Dedifferentiated amniotic fluid mesenchymal stem cell (primary cell): Measurements from ENCODE around the gene SEPTIN5.
"Not testable (repeated sequence)": the region's sequence is repeated elsewhere in the genome, so short reads cannot be mapped to it uniquely, and the experiment has no call there.

Experiments
- DNase-seq: peaks from one replicate; pipeline ENCODE4 v3.0.0-alpha.2; 2016; ENCODE audit errors: extremely low spot score

The SEPTIN5 gene

DNA sequence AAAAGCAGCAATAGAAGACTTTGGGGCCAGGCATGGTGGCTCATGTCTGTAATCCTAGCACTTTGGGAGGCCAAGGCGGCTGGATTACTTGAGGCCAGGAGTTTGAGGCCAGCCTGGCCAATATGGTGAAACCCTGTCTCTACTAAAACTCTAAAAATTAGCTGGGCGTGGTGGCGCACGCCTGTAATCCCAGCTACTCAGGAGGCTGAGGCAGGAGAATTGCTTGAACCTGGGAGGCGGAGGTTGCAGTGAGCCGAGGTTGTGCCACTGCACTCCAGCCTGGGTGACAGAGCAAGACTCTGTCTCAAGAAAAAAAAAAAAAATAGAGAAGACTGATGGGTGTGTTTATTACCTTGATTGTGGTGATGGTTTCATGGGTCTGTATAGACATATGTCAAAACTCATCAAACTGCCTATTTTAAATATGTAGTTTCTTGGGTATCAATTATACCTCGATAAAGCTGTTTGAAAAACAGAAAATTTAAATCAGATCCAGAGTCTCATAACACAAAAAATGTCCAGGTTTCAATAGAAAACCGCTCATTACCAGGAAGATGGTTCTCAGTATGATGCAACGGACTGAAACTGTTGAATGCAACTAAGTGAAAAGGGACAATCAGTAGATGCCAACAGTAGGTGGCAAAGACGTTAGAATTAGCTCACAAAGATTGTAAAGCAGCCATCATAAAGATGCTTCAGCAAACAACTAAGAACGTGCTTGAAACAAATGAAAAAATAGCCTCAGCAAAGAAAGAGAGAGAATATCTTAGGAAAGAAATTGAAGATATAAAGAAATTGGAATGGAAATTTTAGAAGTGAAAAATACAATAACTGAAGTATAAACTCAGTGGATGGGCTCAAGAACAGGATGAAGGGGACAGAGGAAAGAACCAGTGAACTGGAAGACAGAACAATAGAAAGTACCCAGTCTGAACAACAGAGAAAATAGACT, 33.1 kb upstream of the SEPTIN5 start:
- no peak for DNase-seq

DNA sequence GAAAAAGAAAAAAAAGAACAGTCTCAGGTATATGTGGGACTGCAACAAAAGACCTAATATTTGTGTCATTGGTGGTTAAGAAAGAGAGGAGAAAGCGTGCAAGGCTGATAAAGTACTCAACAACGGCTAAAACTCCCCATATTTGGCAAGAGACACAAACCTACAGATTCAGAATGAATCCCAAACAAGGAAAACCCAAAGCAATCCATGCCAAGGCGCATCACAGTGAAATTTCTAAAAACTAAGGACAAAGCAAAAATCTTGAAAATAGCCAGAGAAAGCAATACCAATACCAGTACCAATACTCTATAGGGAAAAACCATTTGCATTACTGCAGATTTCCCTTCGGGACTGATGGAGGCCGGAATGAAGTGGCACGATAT, 32.4 kb upstream of the SEPTIN5 start:
- no peak for DNase-seq

DNA sequence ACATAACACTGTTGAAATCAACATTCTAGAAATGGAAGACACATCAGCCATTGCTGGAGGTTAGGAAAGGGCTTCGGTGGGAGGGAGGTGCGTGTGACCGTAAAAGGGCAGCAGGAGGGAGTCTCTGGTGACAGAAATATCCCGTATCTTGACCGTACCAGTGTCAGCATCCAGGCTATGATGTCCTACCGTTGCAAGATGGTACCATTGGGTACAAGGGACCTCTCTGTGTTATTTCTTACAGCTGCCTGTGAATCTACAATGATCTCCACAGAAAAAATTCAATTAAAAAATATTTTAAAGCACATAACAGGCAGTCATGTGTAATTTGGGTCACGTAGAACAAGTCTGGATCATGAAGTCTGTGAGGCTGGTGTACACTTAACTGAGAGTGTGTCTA, 27.4 kb upstream of the SEPTIN5 start:
- DNase-seq, result no peak

DNA sequence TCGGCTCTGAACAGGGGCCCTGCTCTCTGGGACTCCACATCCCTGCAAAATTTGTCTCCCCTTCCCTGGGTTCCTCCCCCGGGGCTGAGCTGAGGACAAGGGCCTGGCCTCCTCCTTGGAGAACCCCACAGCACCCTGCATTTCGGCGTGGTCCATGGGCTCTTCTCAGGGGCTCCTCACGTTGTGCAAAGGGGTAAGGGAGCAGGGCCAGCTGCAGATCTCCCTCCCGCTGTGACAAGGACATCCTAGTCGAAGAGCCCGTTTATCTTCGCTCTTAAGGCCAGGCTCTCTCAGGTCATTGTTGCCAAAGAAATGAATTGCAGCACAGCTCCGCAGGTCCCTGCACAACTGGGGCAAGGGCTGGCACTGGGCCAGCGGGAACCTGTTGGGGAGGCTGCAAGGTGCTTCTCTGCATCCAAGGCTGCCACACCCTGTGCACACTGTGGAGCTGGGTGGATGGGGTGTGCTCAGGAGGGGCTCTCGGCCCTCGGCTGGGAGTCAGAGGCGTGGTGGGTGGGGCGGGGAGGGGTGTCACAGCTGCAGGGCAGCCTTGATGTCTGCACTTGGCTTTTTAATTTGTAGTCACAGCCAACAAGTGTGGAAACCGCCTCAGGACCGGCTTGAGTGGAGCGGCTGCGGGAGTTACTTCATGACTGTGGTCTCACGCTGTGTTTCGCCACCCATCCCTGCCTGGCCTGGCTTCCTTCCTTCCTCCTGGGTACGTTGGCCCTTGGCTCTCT, 26.6 kb upstream of the SEPTIN5 start:
- DNase-seq, result no peak

DNA sequence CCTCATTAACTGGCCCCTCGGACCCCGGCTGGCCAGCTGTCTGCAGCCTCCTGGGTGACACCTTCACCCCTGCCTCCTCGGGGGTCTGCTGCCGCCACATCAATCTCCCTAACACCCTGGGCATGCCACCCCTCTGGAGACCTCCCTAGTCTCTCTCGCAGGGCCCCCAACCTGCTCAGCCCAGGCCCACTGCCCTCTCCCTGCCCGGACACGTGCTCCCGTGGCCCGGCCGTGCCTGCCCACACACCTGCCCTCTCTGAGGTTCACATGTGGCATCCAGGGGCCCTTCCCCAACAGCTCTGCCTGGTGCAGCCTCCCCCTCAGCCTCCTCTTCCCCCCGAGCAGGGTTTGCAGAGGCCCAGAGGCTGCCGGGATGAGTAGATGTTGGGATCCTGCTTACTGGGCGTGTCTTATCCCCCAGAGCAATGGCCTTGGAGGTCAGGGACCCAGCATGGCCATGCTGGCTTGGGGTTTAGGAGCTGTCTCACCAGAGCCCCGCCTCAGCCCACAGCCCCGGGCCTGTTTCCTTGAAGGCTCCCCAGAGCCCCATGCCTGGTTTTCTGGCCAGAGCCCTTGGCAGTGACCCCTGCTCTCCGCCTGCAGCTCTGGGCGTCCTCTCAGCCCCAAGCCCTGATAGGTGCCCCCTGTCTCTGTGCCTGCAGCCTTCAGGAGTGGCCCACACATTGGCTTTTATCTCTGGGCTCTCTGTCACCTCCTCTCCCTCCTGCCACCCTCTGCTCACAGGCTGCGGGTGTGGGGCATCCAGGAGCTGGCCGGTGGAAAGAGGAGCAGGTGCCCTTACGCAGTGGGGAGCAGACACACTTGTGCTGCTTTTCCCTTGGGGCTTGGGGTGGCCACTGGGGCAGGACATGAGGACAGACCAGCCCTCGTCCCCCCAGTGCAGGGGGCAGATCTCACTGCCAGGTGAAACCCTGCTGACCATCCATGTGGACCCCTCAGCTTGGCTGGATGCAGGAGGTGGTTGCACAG, 25.7 kb upstream of the SEPTIN5 start:
- no peak for DNase-seq

DNA sequence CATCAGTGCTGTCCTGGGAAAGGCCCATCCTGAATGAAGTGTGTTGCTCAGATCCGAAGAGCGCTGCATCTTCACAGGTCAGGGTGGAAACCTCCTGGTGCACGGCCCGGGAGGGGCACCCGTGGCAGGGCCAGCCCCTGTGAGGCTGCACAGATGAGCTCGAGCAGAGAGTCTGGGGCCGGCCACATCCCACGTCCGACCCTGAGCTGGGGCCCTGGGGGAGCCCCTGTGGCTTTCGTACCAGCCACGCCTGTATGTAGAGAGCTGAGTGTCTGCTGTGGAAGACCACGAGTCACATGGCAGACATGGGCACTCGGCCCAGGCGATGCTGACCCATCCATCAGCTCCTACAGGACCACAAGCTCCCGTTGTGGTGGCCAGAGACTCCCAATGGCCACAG, 24.9 kb upstream of the SEPTIN5 start:
- DNase-seq, result no peak

DNA sequence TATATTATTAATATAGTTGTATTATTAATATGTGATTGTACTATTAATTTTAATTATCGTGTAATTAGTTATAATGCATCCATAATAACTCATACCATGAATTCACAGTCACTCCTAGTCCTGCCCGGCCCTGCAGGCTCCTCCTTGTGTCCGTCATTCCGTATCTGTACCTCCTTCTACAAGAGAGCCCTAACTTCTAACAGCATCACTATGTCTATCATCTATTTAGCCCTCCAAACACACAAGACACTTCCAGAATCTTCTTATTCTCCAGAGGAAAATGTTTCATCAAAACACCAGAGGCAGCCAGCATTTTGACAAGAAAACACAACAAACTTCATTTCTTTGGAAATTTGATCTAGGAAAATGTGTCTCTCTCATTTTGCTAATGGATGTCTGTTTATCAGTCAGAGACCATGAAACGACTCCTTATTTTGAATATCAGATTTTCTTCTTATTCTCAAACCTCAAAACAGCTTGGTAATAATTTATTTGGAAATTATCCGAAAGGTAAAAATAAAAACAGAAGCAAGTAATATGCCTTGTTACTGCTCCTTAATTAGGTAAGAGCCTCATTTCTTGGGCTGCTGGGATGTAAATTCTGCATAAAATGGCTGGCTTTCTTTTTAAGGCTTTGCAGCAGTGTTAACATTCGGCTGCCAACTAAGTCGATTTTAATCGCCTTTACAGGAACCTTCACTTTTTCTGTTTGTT, 23.1 kb upstream of the SEPTIN5 start:
- no peak for DNase-seq

DNA sequence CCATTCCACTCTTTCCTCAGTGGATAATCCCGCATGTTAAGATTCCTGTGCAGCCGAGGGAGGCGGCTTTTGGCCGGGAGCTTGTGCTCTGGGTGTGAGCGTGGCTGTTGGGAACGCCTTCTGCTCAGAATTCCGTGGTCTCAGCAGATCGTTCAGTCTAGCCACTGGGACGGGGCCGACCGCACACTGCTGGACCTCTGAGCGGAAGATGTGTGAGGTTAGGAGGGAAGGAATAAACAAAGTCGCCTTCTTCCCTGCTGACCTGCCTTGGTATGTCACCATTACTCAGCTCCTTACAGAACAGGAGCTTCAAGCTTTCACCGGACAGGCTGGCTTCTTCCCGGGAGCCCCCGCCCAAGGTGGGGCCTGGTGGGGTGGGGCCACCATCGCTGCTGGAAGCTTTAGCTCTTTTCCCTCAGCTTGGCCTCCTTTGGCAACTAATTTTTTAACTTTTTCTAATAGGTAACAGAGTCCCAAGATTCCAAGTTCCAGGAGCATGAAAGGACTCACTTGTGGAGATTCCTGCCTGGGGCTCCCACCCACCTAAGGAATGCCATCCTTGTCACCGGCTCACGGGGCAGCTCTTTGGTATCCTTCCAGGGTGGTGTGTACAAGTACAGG, 22.5 kb upstream of the SEPTIN5 start:
- DNase-seq, result peak; percentile 26

DNA sequence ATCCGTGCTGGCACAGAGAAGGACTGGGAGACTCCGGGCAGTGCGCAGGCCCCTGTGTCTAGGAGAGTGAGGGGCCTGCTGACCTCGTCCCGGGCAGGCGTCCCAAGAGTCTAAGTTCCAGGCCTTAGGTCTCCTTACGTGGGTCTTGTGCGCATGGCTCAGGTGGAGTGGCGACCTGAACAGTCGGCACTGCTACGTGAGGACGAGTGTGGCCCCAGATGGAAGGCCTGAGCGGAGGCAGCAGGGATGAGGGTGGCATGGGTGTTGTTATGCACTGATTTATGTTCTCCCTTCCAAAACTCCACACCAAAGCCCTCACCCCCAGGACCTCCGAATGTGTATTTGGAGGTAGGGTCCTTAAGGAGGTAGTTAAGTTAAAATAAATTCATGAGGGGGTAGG, 20.7 kb upstream of the SEPTIN5 start:
- no peak for DNase-seq

DNA sequence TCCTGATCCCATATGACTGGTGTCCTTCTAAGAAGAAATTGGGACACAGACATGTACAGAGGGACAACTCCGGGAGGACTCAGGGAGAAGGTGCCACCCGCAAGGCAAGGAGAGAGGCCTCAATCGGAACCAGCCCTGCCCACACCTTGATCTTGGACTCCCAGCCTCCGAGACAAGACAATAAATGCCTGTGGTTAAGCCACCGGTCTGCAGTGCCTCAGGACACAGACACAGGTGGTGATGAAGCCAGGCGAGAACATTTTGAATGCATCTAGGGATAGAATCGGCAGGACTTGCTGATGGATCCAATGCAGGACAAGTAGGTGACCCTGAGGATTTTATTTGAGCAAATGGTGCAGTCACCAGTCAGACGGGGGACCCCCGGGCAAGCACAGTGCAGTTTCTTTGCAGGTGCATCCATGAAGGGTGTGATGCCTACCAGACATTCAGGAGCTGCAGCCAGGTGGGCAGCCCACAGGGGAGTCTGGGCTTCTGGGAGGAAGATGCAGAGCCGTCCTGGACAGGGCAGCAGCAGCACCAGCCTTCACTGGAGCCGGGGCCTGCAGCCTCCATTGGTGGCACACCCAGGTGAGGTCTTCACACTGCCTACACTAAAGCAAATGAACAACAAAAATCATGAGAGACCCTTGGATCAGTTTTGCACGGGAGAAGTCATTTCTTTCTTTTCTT, 20.2 kb upstream of the SEPTIN5 start:
- DNase-seq, result no peak

DNA sequence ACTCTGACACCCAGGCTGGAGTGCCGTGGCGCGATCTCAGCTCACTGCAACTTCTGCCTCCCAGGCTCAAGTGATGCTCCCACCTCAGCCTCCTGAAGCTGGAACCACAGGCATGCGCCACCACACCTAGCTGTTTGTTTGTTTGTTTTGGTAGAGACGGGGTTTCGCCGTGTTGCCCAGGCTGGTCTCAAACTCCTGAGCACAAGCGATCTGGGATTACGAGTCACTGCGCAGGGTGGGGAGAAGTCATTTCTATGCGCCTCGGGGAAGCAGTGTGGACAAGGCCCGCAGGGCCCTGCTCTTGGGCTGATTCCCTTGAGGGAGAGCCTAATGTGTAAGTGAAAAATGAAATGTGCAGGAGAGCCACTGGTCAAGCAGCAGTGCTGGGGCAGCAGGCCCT, 19.6 kb upstream of the SEPTIN5 start:
- no peak for DNase-seq

DNA sequence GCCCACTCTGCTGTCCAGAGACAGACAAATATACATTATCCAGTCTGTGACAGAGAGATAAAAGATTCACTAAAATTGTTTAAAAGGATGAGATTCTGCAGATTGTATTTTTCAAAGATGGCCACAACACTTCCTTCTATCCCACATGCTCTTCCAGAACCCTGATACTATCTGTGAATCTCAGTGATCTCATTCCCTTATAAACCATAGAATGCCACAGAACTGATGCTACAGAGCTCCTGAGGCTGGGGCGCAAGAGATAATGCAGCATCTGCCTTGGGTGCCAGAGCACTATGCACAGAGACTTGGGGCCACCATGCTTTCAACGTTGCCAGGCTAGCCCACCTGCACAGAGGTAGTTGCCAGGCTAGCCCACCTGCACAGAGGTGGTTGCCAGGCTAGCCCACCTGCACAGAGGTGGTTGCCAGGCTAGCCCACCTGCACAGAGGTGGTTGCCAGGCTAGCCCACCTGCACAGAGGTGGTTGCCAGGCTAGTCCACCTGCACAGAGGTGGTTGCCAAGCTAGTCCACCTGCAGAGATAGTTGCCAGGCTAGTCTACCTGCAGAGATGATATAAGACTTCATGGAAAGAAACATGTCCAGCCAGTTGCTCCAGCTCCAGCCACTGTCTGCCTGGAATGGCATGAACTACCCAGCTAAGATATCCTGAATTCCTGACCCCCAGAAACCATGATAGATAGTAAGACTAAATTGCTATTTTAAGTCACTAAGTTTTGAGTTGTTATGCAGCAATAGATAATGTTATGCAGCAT, 17.6 kb upstream of the SEPTIN5 start:
- no peak for DNase-seq

DNA sequence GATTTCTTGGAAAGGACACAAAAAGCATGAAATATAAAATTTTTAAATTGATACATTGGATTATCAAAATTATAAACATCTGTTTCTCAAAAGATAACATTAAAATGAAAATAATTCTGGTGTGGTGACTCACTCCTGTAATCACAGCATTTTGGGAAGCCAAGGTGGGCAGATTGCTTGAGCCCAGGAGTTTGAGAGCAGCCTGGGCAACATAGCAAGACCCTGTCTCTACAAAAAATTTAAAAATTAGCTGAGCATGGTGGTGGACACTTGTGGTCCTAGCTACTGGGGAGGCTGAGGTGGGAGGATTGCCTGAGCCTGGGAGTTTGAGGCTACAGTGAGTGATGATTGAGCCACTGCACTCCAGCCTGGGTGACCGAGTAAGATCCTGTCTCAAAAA, 16.4 kb upstream of the SEPTIN5 start:
- not testable (repeated sequence) for DNase-seq

DNA sequence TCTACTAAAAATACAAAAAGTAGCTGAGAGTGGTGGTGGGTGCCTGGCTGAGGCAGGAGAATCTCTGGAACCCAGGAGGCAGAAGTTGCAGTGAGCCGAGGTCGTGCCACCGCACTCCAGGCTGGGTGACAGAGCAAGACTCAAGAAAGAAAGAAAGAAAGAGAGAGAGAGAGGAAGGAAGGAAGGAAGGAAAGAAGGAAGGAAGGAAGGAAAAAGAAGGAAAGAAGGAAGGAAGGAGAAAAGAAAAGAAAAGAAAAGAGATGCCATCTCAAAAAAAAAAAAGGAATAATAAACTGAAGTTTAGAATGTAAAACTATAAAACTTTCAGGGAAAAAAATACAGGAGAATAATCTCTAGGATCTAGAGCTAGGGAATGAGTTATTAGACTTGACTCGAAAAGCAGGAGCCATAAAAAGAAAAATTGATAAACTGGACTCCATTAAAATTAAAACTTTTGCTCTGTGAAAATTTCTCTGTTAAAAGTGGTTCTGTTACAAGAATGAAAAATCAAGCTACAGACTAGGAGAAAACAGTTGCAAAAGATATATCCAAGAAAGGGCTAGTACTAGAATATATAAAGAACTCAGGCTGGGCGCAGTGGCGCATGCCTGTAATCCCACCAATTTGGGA, 13.4 kb upstream of the SEPTIN5 start:
- no peak for DNase-seq

DNA sequence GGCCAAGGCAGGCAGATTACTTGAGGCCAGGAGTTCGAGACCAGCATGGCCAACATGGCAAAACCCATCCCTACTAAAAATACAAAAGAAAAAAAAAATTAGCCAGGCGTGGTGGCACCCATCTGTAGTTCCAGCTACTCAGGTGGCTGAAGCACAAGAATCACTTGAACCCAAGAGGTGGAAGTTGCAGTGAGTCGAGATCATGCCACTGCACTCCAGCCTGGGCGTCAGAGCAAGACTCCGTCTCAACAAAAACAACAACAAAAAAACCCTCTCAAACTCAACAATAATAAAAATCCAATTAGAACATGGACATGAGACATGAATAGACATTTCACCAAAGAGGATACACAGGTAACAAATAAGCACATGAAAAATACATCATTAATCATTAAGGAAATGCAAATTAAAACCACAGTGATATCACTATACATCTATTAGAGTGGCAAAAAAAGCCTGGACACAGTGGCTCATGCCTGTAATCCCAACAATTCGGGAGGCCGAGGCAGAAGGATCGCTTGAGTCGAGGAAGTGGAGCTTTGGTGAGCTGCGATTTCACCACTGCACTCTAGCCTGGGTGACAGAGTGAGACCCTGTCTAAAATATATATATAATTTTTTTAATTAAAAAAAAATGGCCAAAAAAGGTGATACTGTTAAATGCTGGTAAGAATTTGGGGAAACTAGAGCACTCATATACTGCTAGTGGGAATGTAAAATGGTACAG, 12.7 kb upstream of the SEPTIN5 start:
- no peak for DNase-seq

DNA sequence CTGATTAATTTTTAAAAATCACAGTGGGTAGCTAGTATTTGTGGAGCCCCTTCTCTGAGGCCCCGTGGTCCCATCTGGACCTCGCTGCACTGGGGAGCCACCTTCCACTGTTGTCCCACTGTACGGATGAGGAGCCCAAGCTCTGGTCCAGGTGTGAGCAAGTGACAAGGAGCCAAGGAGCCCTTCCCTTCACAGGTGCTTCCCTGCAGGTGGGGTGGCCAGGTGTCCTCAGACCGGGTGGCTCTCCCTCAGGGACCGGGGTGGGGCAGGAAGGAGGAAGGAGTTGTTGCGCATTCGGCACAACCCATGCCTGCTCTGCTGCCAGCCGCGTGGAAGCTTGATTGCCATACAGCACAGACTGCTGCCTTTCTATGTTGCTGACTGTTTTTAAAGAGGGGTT, 10.4 kb upstream of the SEPTIN5 start:
- DNase-seq, result no peak

DNA sequence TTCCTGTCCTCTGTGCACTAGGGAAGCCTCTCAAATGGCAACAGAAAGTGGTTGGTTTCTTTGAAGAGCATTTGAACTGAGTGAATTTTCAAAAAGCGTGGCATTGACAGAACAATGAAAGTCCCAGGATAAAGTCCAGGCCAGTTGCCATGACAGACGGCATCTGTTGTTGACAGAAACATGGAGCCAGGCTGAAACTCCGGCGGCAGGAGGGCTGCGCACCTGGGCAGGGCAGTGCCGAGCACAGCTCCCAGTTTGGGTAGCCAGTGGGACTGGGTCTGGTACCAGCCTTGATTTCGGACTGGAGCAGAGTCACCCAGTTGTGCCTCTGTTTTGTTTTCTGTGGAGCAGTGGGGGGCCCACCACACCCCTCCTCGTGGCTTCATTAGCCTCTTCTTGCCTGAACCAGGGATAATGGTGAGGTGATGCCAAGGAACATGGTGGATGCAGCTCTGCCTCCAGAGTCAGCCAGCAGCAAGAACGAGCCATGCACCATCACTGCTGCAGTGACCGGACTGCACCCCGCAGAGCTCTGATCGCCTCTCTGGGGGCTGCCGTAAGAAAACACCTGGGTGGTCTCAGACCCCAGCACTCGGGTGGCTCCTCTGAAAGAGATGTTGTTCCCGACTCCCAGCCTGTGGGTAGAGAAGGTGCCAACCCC, 9.8 kb upstream of the SEPTIN5 start:
- DNase-seq, result no peak
